BJ (cell line): ENCODE measurements around the gene CLEC5A. TPM values are rescaled to one million over a fixed set of nuclear protein-coding genes. Genes with fewer than 3 reads are reported as not detected.

ENCODE experiments used
- CTCF ChIA-PET: fragments of 350-600 bp; formaldehyde crosslinking; extraction: SDS; loops from one replicate; lab custom pipeline; 2021; ENCODE audit warnings: antibody characterized with exemption, inconsistent platforms; lab: Yijun Ruan, JAX
- POLR2A ChIA-PET: fragments of 300-600 bp; sonication (Branson Sonifier 250); formaldehyde crosslinking; extraction: SDS; loops from one replicate; lab custom pipeline; 2021; ENCODE audit warnings: antibody characterized with exemption; lab: Charles Lee
- DNase-seq: peaks from one replicate; pipeline ENCODE4 v3.0.0-alpha.2; 2011; ENCODE audit warnings: low read depth
- H3K27me3 ChIP-seq: 2 replicates; pipeline ENCODE4 v1.6.0; 2011; ENCODE audit warnings: low read length; ENCODE audit not compliant: control insufficient read depth, insufficient read depth
- H3K36me3 ChIP-seq: 2 replicates; pipeline ENCODE4 v1.5.1; 2011; ENCODE audit warnings: low read length; ENCODE audit not compliant: control insufficient read depth, insufficient read depth
- H3K4me3 ChIP-seq: 2 replicates; pipeline ENCODE4 v1.5.1; 2011; ENCODE audit warnings: low read depth, mild to moderate bottlenecking, control low read depth, low read length
- CTCF ChIP-seq: IDR thresholded peaks from 2 replicates; pipeline ENCODE4 v1.5.1; 2011; ENCODE audit warnings: low read depth, mild to moderate bottlenecking, control low read depth, inconsistent platforms, low read length, moderate library complexity; ENCODE audit not compliant: insufficient read depth
- polyA plus RNA-seq: library from polyadenylated mRNA; depleted of rRNA; stranded (reverse); fragments of >200 nt; gene quantifications from 2 replicates; pipeline ENCODE4 v1.2.3, GENCODE V29; 2011

Gene CLEC5A
- polyA plus RNA-seq, 1 experiment = not detected

- no peak for DNase-seq
- CTCF ChIA-PET = no interaction called here
- H3K4me3 ChIP-seq = no peak overlapping the region
- POLR2A ChIA-PET = no interaction called here
- no peaks in the 10 kb centered on the region for H3K36me3 ChIP-seq
- TF ChIP-seq CTCF = no peak
- H3K27me3 ChIP-seq = no peaks in the 10 kb centered on the region
Measured at GRCh38 chr7:141941075-141941474, 5.7 kb downstream of the CLEC5A start.

- ChIA-PET CTCF (no interaction called here), POLR2A (no interaction called here)
Measured at GRCh38 chr7:141930211-141930610, 16.6 kb downstream of the CLEC5A start.

GRCh38 chr7:141928845-141929195 lies 18.0 kb downstream of the CLEC5A start:
- no peaks in the 10 kb centered on the region for H3K27me3 ChIP-seq
- no peak for TF ChIP-seq CTCF
- POLR2A ChIA-PET = no interaction called here

More at GRCh38 chr7:141930211-141930610, 16.6 kb downstream of the CLEC5A start:
- H3K4me3 ChIP-seq = no peak overlapping the region
- DNase-seq = no peak
- no peak for TF ChIP-seq CTCF
- H3K36me3 ChIP-seq = no peaks in the 10 kb centered on the region
- H3K27me3 ChIP-seq = no peaks in the 10 kb centered on the region

GRCh38 chr7:141928146-141928844 lies 18.5 kb downstream of the CLEC5A start:
- Histone ChIP-seq H3K36me3 (no peaks in the 10 kb centered on the region), H3K27me3 (no peaks in the 10 kb centered on the region), H3K4me3 (no peak overlapping the region)
- ChIA-PET CTCF (no interaction called here), POLR2A (no interaction called here)
- TF ChIP-seq CTCF = no peak
- DNase-seq = no peak

More at GRCh38 chr7:141928845-141929195, 18.0 kb downstream of the CLEC5A start:
- Histone ChIP-seq H3K36me3 (no peaks in the 10 kb centered on the region), H3K4me3 (no peak overlapping the region)
- DNase-seq = no peak
- CTCF ChIA-PET = no interaction called here

GRCh38 chr7:141920281-141920680 lies 26.5 kb downstream of the CLEC5A start:
- Histone ChIP-seq H3K36me3 (no peaks in the 10 kb centered on the region), H3K27me3 (no peaks in the 10 kb centered on the region), H3K4me3 (no peak overlapping the region)
- no peak for DNase-seq
- ChIA-PET POLR2A (no interaction called here), CTCF (no interaction called here)
- TF ChIP-seq CTCF = no peak
